Measurements from ENCODE around the gene FCHSD2. TPM values are rescaled to one million over a fixed set of nuclear protein-coding genes. Genes with fewer than 3 reads are reported as not detected.
"Not testable (repeated sequence)": the region's sequence is repeated elsewhere in the genome, so short reads cannot be mapped to it uniquely, and the experiment has no call there.

FCHSD2 gene
- total RNA-seq, 1 donor from 2014 or later: 18.0 TPM

- peak; percentile 90 for DNase-seq
Observed at GRCh38 chr11:72831521-72832300, 310.4 kb downstream of the FCHSD2 start.

DNA sequence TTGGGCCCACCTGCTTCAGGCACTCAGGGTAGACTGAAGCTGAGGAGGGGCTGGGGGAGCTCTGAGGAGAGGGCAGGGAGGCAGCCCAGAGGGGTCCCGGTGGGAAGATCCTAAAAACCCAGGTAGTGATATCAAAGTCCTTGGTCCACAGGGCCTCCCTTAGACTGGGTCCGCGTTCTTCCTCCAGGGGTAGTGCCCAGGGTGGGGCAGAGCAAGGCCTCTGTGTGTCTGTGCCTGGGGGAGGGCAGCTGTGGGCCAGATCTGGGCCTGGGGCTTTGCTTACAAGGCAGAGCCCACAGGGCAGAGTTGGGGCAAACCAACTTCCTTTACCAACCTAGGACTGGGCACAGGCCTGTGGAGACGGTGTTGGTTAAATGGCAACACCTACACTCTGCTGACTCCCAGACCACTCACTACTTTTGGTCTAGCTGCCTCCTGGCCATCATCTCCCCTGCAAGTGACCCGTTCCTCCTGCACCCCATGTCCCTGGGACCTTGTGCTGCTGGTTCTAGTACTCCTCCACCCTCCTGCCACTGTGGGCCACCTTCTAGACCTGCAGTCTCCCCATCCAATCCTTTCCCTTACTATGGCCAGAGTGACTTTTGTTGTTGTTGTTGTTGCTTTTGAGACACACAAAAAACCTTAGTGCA is 312.1 kb downstream of the FCHSD2 start:
- DNase-seq: no peak

DNA sequence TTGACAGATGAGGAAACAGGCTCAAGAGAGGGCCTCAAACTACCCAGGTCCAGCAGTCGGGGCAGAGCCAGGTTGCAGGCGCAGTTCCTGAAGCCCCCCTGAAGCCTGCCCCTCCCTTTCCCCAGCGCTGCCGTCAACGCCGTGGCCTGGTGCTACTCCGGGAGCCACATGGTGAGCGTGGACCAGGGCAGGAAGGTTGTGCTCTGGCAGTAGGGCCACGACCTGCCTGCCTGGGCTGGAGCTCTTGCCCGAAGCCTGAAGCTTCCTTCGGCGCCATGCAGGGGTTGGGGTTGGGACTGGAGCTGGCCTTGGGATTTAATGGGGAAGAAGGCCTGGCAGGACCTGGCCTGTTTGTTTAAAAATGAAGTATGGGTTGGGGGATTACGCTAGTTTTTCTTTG is 312.9 kb downstream of the FCHSD2 start:
- DNase-seq: no peak

- no peak for DNase-seq
Observed at GRCh38 chr11:72828692-72829101, 313.4 kb downstream of the FCHSD2 start.

DNA sequence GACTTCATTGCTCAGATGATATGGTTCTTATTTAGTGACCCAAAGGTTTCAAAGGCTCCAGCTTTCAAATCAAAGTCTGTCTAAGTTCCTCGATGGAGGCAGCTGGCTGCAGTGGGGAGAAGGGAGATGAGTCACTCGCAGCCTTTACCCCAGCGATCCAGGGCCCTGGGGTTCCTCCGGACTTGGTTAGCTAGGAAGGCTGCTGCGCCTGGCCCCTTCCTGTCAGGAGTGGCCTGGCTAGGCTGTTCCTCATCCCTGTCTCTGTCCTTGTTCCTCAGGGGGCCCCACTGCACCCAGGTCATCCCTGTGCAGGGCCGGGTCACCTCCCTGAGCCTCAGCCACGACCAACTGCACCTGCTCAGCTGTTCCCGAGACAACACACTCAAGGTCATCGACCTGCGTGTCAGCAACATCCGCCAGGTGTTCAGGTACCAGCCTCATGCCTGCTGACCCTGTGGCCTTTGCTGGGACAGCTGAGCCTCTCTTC is 314.0 kb downstream of the FCHSD2 start:
- peak; percentile 55 for DNase-seq

GRCh38 chr11:72827656-72828055 is 314.5 kb downstream of the FCHSD2 start:
- not testable (repeated sequence) for DNase-seq

GRCh38 chr11:72826942-72827480 is 315.1 kb downstream of the FCHSD2 start:
- no peak for DNase-seq

DNA sequence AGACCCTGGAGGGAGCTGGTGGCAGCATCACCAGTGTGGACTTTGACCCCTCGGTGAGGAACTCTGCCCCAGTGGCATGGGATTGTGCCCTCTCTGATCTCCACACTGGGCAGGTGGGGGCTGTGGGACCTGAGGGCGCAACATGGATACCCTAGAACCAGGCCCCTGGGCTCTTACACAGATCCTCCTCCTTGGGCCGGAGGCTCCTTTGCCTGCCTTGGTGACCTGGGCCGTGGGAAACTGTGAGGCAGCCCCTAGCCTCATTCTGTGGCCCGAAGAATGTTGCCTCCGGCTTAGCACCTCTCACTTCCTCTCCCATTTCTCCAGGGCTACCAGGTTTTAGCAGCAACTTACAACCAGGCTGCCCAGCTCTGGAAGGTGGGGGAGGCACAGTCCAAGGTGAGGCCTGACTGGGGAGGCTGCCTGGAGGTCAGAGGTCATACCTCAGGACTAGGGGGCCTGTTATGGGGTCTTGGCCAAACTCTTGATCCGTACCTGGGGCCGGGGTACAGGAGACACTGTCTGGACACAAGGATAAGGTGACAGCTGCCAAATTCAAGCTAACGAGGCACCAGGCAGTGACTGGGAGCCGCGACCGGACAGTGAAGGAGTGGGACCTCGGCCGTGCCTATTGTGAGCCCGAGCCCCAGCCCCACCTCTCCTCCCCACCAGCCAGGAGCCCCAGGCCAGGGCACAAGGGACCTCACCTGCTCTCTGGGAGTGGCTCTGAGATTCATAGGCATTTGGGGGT is 315.8 kb downstream of the FCHSD2 start:
- no peak for DNase-seq

- no peak for DNase-seq
Observed at GRCh38 chr11:72825661-72826060, 316.5 kb downstream of the FCHSD2 start.

DNA sequence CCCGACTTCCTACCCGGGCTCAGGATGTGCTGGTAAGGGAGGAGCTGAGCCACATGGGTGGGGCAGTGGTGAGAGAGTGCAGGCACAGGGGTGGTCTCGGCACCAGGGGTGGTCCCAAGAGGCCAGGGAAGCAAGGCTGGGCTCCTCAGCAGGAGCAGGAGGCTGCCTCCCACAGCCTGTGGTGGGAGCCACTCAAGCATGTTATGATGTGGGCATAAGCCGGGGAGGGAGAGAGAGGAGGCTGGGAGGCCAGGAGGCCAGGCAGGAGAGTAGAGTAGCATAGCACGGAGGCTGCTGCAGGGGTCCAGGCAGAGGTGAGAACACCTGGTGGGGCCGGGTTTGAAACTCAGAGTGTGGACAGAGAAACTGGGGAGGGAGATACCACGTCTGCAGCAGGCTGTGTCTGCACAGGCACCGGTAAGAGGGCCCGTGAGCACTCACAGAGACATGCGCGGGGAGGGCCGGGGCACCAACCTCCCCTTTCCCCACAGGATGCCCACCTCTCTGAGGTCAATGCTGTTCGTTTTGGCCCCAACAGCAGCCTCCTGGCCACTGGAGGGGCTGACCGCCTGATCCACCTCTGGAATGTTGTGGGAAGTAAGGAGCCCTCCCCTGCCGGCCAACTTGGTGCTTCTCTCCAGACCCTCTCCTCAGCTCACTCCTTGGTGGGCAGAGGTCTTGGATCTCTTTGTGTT is 317.2 kb downstream of the FCHSD2 start:
- DNase-seq: no peak

DNA sequence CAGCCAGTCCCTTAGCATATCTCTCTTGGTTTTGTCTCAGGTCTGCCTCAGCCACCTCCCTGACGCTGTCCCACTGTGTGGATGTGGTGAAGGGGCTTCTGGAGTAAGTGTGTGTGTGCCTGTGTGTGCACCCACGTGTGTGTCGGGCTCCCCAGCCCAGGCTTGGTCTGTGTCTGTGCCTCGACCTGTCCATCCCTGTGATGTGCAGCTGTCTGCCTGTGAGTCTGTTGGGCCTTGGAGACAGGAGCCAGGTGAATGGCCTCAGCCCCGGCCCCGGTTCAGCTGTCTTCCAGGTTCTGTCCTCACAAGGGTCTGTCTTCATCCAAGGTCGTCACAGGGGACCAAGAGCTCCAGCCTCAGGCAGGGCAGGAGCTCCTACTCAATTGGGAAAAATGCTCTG is 318.1 kb downstream of the FCHSD2 start:
- DNase-seq: no peak

DNA sequence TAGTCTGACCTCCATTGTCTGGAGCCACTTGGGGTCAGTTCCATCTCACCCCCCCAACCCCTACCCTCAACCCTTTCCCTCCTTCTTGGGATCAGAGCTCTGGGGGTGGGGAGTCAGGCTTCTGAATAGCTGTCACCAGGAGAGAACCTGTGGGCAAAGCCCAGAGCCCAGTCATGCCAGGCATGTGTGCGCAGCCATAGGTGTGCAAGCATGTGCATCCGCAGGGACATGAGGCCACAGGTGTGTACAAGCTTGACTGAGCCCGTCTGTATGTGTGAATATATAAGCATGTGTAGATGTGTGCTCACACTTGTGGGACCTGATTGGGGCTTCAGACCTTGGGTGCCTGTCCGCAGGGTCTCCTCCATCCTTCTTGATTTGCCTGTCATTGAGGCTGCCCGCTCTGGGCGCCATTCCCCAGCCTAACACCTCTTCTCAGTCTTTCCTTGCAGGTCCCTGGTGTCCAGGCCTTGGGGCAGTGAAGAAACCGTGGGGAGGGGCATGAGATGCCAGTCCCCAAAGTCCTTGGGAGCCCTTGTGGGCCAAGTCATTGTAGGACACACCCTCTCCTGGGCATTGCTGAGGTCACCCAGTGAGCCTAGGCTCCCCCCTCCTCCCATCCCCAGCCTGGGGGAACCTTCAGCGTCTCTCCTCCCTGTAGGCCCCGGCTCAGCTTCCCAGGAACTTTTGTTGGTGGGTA is 318.9 kb downstream of the FCHSD2 start:
- DNase-seq: no peak

DNA sequence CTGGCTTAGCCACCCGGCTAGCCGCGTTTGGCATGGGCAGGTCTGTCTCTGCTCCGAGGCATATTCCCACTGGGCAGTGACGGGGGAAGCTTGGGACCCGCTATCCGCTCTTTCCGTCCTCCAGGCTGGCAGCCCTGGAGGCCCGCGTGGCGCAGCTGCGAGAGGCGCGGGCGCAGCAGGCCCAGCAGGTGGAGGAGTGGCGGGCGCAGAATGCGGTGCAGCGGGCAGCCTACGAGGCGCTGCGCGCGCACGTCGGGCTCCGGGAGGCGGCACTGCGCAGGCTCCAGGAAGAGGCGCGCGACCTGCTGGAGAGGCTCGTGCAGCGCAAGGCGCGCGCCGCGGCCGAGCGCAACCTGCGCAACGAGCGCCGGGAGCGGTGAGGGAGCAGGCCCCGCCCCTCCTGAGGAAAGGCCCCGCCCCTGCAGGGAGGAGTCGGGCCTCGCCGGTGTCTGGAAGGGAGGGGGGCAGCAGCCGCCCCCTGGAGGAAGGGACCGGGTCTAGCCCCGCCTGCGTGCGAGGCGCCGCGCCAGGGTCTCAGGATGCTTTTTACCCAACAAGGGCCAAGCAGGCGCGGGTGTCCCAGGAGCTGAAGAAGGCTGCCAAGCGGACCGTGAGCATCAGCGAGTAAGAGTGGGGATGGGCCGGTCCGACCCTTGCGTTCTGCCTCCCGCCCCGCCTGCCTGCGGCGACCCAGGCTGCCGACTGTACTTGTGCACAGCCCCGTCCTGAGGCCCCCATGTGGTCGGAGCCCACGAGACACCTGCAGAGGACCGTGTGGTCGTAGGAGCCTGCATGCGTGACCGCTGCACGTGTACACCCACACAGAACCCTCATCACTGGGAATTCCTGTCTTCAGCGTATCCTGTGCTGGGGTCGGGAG is 320.0 kb downstream of the FCHSD2 start:
- DNase-seq: peak; percentile 93

GRCh38 chr11:72821221-72821919 is 320.7 kb downstream of the FCHSD2 start:
- DNase-seq: no peak

GRCh38 chr11:72820439-72821139 is 321.5 kb downstream of the FCHSD2 start:
- no peak for DNase-seq

DNA sequence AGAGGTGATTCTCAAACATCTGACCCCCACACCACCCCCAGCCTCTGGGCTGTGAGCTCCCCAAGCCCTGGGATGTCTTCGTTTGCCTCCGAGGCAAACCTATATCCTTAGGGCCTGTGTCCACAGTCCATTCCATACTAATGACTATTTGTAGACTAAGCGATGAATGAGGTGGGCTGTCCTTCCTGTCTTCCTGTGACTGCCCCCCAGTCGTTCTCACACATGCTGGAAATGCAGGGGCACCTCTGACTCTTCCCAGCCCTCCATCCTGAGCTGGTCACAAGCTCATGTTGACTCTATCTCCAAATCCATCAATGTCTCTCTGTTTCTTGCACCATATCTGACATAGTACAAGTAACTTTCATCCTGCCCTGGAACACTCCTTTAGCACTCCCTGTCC is 323.1 kb downstream of the FCHSD2 start:
- no peak for DNase-seq

DNA sequence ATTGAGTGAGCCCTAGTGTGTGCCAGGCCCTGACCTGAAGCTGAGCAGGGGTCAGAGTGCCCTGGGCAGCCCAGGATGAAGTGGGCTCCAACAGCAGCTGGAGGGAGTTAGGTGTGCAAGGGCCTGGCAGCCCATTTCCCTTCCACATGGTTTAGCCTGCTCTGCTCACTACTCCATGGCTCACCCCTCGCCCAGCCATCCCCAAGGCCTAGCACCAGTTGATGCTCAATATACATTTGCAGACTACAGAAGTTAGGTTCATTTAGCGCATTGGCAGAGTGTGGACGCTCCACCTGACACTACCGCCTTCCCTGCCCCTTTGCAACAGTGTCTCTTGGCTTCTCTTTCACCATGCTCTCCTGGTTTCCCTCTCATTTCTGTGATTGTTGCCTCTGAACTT is 324.2 kb downstream of the FCHSD2 start:
- no peak for DNase-seq

DNA sequence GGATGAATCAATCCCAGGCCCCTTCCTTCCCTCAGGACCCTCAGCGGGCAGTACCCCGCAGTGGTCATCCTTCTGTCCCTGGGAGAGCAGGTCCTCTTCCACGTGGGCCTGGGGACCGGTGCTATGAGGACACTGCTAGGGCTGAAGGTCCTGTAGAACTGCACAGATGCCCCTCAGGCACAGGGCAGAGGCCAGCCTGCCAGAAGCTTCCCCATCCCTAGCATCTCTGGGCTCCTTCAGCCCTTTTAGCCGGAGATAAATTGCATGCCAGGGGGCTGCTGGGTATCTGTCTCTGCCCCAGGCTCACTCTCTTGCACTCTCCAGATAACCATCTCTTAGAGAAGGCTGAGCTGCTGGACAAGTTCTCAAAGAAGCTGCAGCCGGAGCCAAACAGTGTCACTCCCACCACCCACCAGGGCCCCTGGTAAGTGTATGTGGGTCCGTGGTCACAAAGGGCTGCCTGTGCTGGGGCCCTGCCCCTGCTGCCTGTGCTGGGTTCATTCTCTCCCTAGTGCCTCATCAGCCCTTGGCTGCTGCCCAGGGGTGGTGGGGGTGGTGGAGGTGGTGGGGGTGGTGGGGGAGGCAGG is 325.6 kb downstream of the FCHSD2 start:
- DNase-seq: no peak

DNA sequence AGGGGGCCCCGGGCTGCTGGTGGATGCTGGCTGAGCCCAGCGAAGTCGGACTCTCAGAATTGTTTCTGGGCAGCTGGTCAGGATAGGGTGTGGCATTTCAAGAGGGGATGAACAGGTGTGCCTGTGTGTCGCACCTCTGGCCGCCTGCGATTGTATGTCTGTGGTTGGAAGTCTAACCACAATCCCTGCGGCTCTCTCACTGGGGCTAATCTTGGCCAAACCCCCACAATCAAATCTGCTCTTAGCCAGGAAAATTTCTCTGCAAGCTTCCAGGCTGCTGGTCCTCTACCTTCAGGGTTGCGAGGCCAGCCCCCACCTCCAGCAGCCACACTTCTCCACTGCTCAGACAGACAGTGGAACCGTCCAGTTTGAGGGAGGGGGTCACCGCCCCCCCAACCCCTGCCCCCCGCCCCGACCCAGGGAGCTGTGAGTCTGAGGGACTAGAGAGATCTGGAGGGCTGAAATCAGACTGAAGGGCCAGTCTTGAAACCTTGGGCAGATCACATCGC is 327.0 kb downstream of the FCHSD2 start:
- no peak for DNase-seq

All from dermis blood vessel endothelial cell (primary cell).